Astrocyte of the cerebellum (primary cell): Measurements from ENCODE around the gene TIRAP.

Source experiments
- DNase-seq: peaks from one replicate; pipeline ENCODE4 v3.0.0-alpha.2; 2011; ENCODE audit warnings: low read depth
- H3K4me3 ChIP-seq: 2 replicates; pipeline ENCODE4 v1.5.1; 2011; ENCODE audit warnings: mild to moderate bottlenecking, low read depth, low read length, moderate library complexity
- CTCF ChIP-seq: IDR thresholded peaks from 2 replicates; pipeline ENCODE4 v1.5.1; 2012; ENCODE audit warnings: low read length, low read depth, moderate library complexity, mild to moderate bottlenecking; ENCODE audit errors: missing control alignments
- in situ Hi-C: cut with HindIII; loops from 2 replicates; pipeline ENCODE4 v1.10.0; 2017; ENCODE audit warnings: low sequenced_read_pairs

Gene TIRAP

GRCh38 chr11:126328444-126328843 is 45.6 kb downstream of the TIRAP start:
- in situ Hi-C loops: no loop called here
- DNase-seq: no peak

GRCh38 chr11:126328938-126329643 is 46.2 kb downstream of the TIRAP start:
- no peak for TF ChIP-seq CTCF
- in situ Hi-C loops: no loop called here
- H3K4me3 ChIP-seq: no peak overlapping the region
- DNase-seq: no peak

More at GRCh38 chr11:126328444-126328843, 45.6 kb downstream of the TIRAP start:
- TF ChIP-seq CTCF: no peak
- no peak overlapping the region for H3K4me3 ChIP-seq

GRCh38 chr11:126329644-126330211 is 46.8 kb downstream of the TIRAP start:
- no peak for DNase-seq
- in situ Hi-C loops: no loop called here

GRCh38 chr11:126331286-126331685 is 48.4 kb downstream of the TIRAP start:
- TF ChIP-seq CTCF: no peak
- no peak overlapping the region for H3K4me3 ChIP-seq
- in situ Hi-C loops: no loop called here
- no peak for DNase-seq

More at GRCh38 chr11:126329644-126330211, 46.8 kb downstream of the TIRAP start:
- no peak overlapping the region for H3K4me3 ChIP-seq
- no peak for TF ChIP-seq CTCF

GRCh38 chr11:126332221-126332711 is 49.4 kb downstream of the TIRAP start:
- in situ Hi-C loops: no loop called here
- no peak for TF ChIP-seq CTCF
- DNase-seq: no peak
- H3K4me3 ChIP-seq: no peak overlapping the region

GRCh38 chr11:126333142-126333541 is 50.2 kb downstream of the TIRAP start:
- TF ChIP-seq CTCF: no peak
- DNase-seq: no peak
- in situ Hi-C loops: no loop called here
- H3K4me3 ChIP-seq: no peak overlapping the region
